ENCODE measurements around the gene TTC28. TPM values are rescaled to one million over a fixed set of nuclear protein-coding genes. Genes with fewer than 3 reads are reported as not detected.
"Not testable (repeated sequence)": the region's sequence is repeated elsewhere in the genome, so short reads cannot be mapped to it uniquely, and the experiment has no call there.

The TTC28 gene
- total RNA-seq, 1 donor from 2014 or later = 65.4 TPM

DNA sequence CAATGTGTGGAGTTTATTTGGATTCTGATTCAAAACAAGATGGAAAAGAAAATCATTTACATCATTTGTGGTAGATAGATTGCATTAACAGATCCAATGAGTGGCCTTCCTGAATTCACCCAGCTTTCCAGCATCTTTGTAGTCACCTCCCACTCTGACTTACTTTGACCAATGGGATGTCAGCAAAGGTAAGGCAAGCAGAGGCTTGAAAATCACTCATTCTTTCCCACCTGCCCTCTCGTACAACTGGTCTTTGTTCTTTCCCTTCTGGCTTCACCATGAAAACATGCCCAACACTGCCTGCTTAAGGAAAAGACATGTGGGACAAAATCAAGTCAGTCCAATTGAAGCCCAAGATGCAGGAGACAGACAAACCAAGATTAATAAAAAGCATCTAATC lies 202.1 kb downstream of the TTC28 start:
- TF ChIP-seq, protein P1, sequence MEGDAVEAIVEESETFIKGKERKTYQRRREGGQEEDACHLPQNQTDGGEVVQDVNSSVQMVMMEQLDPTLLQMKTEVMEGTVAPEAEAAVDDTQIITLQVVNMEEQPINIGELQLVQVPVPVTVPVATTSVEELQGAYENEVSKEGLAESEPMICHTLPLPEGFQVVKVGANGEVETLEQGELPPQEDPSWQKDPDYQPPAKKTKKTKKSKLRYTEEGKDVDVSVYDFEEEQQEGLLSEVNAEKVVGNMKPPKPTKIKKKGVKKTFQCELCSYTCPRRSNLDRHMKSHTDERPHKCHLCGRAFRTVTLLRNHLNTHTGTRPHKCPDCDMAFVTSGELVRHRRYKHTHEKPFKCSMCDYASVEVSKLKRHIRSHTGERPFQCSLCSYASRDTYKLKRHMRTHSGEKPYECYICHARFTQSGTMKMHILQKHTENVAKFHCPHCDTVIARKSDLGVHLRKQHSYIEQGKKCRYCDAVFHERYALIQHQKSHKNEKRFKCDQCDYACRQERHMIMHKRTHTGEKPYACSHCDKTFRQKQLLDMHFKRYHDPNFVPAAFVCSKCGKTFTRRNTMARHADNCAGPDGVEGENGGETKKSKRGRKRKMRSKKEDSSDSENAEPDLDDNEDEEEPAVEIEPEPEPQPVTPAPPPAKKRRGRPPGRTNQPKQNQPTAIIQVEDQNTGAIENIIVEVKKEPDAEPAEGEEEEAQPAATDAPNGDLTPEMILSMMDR (conservative IDR thresholded peaks at IDR 0.05) = no peak
- Mint-ChIP-seq H3K4me3 (no peak overlapping the region), H3K9me3 (no peaks in the 10 kb centered on the region), H3K36me3 (ENCODE audit: low read depth) (no peaks in the 10 kb centered on the region), H3K27ac (ENCODE audit: unreplicated experiment) (no peak overlapping the region), H3K27me3 (ENCODE audit: low read depth) (no peaks in the 10 kb centered on the region), H3K4me1 (peaks cover 6% of the 10 kb centered on the region)
- DNase-seq (ENCODE audit: low read depth, low spot score) = no peak

GRCh38 chr22:28474330-28474729 lies 205.3 kb downstream of the TTC28 start:
- no peaks in the 10 kb centered on the region for H3K27me3 Mint-ChIP-seq (ENCODE audit: low read depth)
- H3K27ac Mint-ChIP-seq (ENCODE audit: unreplicated experiment) = no peak overlapping the region
- no peak overlapping the region for H3K4me3 Mint-ChIP-seq

GRCh38 chr22:28473258-28473657 lies 206.4 kb downstream of the TTC28 start:
- no peak for DNase-seq (ENCODE audit: low read depth, low spot score)
- Mint-ChIP-seq H3K36me3 (ENCODE audit: low read depth) (no peaks in the 10 kb centered on the region), H3K27ac (ENCODE audit: unreplicated experiment) (no peak overlapping the region), H3K4me1 (no peaks in the 10 kb centered on the region), H3K4me3 (no peak overlapping the region), H3K27me3 (ENCODE audit: low read depth) (no peaks in the 10 kb centered on the region), H3K9me3 (no peaks in the 10 kb centered on the region)
- TF ChIP-seq, protein P1 (conservative IDR thresholded peaks at IDR 0.05) = no peak

More at GRCh38 chr22:28474330-28474729, 205.3 kb downstream of the TTC28 start:
- Mint-ChIP-seq H3K4me1 (no peaks in the 10 kb centered on the region), H3K36me3 (ENCODE audit: low read depth) (no peaks in the 10 kb centered on the region), H3K9me3 (no peaks in the 10 kb centered on the region)
- DNase-seq (ENCODE audit: low read depth, low spot score) = no peak
- TF ChIP-seq, protein P1 (conservative IDR thresholded peaks at IDR 0.05) = no peak

DNA sequence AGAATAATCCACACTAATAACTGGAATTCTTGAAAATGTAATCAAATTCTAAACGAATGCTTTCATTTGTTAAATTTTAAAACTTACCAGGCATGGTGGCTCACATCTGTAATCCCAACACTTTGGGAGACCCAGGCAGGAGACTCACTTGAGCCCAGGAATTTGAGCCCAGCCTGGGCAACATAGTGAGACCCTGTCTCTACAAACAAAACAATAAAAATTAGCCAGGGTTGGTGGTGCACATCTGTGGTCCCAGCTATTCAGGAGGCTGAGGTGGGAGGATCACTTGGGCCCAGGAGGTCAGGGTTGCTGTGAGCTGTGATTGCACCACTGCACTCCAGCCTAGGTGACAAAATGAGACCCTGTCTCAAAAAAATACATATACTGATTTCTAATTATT lies 212.6 kb downstream of the TTC28 start:
- H3K36me3 Mint-ChIP-seq (ENCODE audit: low read depth) = not testable (repeated sequence)

GRCh38 chr22:28466399-28466798 lies 213.2 kb downstream of the TTC28 start:
- TF ChIP-seq, protein P1 (conservative IDR thresholded peaks at IDR 0.05) = no peak
- Mint-ChIP-seq H3K4me1 (peaks cover 4% of the 10 kb centered on the region), H3K27me3 (ENCODE audit: low read depth) (no peaks in the 10 kb centered on the region), H3K36me3 (ENCODE audit: low read depth) (peaks cover 2% of the 10 kb centered on the region), H3K27ac (ENCODE audit: unreplicated experiment) (no peak overlapping the region), H3K9me3 (no peaks in the 10 kb centered on the region), H3K4me3 (no peak overlapping the region)
- no peak for DNase-seq (ENCODE audit: low read depth, low spot score)

More for the DNA sequence above, 212.6 kb downstream of the TTC28 start:
- not testable (repeated sequence) for H3K27me3 Mint-ChIP-seq (ENCODE audit: low read depth); H3K27ac Mint-ChIP-seq (ENCODE audit: unreplicated experiment); H3K4me1 Mint-ChIP-seq; H3K9me3 Mint-ChIP-seq; DNase-seq (ENCODE audit: low read depth, low spot score); H3K4me3 Mint-ChIP-seq

DNA sequence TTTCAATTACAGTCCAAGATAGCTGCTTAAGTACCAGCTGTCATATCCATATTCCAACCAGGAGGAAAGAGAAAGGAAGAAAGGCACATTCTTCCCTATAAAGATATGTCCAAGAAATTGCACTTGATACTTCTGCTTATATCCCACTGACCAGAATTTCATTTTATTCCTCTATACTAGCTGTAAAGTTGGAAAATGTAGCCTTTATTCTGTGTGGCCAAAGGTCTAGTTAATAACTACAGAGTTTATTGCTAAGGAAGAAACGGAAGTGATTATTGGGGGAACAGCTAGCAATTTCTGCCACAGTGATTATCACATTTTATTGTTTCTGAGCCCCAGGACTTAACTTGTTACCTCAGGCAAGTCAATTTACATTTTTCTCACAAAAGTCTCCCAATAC lies 213.8 kb downstream of the TTC28 start:
- no peak overlapping the region for H3K27ac Mint-ChIP-seq (ENCODE audit: unreplicated experiment)

More for the DNA sequence above, 213.8 kb downstream of the TTC28 start:
- Mint-ChIP-seq H3K9me3 (no peaks in the 10 kb centered on the region), H3K4me3 (no peak overlapping the region), H3K4me1 (peaks cover 4% of the 10 kb centered on the region), H3K27me3 (ENCODE audit: low read depth) (no peaks in the 10 kb centered on the region), H3K36me3 (ENCODE audit: low read depth) (peaks cover 2% of the 10 kb centered on the region)
- TF ChIP-seq, protein P1 (conservative IDR thresholded peaks at IDR 0.05) = no peak
- no peak for DNase-seq (ENCODE audit: low read depth, low spot score)
